CD4-positive, alpha-beta T cell treated with Interleukin-15 for 1 hour (primary cell): ENCODE results near the gene ROBO1.

Experiments
- DNase-seq: peaks from one replicate; pipeline ENCODE4 v3.0.0-alpha.2; 2020

Gene ROBO1

DNA sequence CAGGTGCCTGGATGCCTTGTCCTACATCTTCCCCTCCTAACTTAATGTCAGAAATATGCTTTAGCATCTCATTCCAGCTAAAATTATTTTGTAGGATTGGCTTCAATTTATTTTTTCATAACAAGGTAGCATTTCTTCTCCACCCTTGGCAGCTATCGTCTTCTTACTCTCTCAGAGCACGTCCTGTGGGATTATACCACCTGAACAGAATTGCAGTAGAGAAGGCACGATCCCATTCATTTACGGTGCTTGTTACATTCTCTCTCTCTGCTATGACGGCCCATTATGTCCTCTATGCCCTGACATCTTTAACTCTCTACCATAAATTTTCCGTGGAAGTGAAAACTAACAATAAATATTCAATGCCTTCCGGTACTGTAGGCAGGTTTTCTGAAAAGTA lies 103.3 kb downstream of the ROBO1 start:
- DNase-seq = no peak

DNA sequence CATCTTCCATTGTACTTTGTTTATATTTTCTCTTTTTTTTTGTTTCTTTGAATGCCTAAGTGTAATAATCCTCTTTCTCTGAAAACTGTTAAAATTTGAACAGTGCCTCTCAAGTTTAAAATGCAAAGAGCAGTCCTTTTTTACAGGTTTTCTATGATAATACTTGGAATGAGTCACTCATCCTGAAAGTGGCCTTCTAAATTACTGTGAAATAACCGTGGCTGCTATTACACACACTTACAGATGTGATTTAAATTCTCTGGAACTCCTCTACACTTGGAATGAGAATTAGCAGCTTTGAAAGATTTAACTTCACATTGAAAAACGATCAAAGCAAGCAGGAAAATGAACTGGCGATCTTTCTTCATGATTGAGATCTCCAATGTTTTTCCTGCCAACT lies 105.9 kb downstream of the ROBO1 start:
- no peak for DNase-seq

DNA sequence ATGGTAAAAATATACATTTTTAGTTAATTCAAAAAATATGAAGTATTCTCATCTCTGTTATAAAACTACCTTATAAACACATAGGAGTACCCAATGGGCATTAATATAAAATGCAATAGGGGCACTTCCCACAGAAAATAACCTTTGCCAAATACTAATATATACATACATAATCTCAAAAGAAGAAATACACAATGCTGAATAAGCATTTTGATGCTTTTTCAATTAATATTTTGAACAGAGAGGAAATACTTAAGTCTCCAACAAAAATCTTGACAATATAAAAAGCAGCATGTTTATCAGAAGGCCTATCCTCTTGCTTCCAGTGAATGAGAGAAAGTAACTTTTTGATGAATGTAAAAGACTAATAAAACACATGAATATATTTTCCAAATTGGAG lies 110.7 kb downstream of the ROBO1 start:
- no peak for DNase-seq

DNA sequence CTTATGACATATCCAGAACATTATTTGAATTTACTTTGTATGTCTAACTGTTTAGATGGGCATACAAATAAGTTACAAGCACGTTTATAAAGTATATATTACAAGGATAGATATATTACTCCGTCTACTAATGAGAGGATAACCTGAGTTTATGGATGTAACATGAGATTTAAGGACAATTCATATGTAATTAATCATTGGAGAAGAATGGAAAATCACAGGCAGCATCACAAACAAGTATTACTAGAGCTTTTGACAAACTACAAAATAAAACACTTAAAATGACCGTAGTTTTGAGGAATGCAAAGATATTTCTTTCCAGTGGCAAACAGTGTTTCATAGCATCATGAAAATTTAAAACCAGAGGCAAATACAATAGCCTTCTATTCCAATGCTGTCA lies 113.8 kb downstream of the ROBO1 start:
- DNase-seq = no peak

DNA sequence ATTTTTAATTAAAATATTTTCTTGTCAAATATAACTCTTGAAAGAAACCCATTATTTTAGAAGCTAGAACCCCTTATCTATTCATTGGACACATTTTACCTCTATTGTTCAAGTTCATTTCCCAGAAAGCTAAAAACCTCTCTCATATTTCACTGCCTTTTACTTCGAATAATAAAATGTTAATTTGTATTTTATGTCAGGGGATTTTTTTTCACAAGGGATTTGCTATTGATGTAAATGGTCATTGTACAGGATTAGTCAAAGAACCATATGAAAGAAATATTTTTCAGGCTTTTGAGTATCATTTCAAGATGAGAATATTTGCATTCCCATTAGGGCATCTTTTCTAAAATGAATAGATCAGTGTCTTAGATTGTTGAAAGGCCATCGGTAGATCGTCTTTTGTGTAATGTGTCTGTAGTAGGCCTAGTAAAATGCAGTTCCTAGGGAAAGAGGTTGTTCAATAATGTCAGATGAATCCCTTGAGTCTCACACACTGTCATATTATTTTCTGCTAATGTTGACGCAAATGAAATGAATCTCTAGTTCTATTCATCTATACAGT lies 114.5 kb downstream of the ROBO1 start:
- no peak for DNase-seq

DNA sequence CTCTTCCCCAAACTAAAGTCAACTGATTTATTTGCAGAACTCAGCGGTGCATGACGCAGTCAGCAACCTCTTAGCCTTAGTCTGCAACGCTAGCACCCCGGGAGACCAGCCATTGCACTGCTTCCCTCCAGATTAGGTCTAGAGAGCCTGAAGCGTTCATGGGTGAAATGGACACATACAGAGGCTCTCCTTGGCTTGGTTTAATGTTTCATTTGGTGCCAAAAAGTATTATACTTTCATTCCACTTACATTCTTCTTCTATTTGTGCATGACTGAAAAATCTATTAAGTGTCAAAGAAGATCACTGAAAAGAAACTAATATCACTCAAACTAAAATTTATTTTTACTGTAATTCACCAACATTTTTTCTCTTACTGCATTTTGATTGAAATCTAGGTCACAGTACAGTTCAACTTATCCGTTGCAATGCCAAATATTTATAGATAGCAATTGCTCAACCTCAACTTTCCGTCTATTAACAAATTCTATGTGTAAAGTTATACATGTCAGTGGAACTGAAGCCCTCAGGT lies 116.2 kb downstream of the ROBO1 start:
- no peak for DNase-seq

DNA sequence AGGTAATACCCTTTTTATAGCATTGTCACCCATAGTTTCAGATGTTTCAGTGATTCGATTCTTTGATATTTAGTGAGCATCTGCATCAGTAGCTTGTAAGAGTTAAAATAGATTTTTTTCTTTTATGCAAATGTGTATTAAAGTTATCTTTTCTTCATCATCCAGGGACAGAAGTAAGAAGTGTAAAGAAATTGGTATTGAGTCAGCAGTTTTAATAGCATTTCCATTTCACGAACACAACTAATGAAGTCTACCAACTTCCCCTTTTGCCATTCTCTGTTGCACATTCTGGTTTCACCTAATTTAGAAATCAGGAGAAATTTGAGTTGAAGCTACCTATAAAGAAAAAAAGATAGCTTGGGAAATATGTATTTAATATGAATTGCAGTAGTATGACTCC lies 127.9 kb downstream of the ROBO1 start:
- DNase-seq = no peak

DNA sequence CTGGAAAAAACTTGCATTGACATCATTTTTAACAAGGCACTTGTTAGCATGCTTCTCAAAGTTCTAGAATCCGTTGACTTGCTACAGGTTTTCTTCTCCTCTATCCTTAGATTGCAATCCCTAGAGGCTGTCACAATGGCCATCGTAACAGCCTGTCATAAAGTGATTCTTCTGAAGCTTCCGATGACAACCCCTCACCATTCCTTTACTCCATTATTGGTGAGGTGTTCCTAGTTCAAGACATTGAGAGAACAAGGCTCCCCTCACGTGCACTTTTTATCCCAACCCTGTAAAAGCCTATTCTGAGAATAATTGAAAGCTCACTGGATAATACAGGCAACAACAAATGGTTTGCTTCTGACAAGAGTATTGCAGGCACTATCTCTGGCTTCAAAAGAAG lies 131.4 kb downstream of the ROBO1 start:
- DNase-seq = no peak

DNA sequence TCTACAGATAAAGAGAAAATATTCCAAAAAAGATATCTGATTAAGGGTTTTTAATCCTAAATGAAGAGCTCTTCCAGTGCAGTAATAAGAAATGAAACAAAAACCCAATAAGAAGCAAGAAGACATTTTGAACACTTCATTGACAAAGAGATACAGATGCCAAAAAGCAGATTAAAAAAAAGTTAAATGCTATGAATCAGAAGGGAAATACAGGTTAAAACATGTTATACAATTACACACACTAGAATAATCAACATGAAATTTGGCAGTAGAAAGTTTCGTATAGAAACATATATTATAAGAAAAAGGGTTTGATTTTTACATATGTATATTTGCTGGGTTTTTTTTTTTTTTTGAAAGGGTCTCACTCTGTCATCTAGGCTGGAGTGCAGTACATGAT lies 135.0 kb downstream of the ROBO1 start:
- no peak for DNase-seq

DNA sequence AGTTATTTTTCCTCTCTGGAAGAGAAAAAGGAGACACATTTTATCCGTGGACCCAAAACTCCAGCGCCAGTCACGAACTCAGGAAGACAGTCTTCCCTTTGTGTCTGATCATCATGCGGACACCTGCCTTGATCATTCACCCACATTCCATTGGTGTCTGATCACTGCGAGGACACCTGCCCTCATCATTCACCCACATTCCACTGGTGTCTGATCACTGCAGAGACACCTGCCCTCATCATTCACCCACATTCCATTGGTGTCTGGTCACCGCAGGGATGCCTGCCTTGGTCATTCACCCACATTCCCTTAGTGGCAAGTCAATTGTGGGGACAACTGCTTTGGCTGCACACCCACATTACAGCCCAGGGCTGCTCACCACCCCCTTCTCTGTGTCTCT lies 148.9 kb downstream of the ROBO1 start:
- DNase-seq = no peak

DNA sequence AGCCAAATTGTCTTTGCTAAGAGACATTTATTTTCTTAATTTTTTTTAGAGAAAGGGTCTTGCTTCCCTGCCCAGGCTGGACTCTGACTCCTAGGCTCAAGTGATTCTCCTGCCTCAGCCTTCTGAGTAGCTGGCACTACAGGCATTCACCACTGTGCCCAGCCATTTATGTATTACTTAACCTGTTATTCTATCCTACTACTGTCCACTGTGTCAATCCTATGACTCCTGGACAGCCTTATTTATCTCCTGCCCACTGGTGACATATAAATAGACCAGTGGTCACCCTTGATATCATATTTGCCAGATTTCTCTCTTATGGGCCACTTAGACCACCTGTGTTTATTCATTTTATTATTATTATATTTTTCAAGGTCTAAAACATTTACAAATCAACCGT lies 161.4 kb downstream of the ROBO1 start:
- no peak for DNase-seq

DNA sequence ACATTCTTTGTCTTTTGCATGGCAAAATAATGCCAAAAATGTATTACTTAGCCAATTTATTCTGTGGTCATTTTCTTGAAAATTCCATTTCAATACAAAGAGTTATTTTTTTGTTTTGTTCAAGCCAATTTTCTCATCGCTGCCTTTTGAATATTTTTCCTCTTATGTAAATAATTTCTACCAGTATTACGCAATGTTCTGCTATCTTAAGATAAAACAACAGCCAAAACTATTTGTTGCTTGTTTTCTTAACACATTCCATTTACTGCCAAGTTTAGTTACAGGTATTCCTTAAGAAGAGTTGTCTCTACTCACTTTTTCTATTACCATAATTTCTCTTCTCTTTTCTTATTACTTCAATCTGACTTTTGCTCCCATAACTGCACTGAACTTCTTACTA lies 163.1 kb downstream of the ROBO1 start:
- DNase-seq = no peak

DNA sequence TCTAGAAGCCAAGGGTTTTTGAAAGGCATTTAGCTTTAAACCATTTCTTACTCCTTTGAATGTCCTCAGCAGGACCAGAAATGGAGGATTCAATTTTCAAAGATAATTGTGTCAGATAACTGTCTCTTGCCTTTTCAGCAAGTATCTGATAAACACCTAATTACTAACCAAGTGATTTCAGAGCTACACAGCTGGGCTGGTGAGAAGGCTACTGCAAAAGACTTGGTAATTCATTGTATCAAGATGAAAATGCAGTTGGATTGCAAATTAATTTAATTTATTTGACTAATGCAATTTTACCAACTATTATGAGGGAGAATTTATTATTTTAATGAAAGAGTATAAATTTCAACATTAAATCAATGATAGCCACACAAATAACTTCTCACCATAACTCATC lies 165.4 kb downstream of the ROBO1 start:
- no peak for DNase-seq

DNA sequence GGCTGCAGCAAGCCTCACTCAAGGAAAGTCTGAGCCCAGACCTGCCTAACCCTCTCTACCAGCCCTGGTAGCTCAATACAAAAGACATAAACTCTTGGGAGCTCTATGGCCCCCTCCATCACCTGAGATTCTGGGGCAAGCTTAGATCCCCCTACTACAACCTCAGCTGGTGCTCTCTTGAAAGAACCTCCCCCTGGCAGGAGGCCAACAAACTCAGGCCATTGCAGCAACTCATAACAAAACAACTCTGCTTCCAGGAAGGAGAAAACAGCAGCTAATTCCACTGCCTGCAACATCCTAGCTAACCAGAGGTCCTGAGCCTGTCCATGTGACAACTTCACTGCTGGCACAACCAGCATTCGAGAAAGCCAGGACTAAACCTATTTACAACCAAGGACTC lies 169.2 kb downstream of the ROBO1 start:
- DNase-seq = no peak

DNA sequence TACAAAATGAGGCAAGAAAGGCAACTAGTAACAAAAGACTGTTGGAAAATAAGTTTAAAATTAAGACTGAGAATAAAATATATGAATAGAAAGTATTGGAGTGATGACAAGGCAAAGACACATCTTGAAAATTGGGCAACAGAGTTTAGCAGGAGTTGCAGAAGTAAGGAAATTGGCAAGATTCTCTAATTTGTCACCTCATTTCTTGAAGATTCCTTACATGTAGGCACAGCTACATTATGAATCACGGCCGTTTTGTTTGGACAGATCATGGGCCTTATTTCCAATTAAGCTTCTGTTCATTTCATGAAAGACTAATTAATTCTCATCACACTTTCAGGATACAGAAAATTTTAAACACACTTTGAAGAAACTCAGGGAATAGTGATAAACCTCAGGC lies 170.1 kb downstream of the ROBO1 start:
- DNase-seq = no peak

DNA sequence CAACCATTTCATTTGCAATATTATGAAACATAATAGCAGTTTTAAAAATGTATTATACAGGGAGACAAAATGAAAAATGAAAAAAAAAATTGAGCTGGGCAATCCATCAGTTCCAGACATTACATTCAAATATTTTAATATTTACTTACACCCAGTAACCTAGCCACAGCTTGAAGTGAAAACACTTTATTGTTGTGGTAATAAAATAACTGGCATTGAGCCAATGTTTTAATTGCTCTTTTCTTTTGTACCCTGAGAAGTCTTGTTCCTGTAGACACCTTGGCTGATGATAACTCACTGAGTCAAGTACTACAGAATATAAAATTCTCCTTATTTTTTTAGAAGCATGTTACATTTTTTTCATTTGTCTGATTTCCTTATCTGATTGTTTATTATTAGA lies 180.6 kb downstream of the ROBO1 start:
- no peak for DNase-seq

DNA sequence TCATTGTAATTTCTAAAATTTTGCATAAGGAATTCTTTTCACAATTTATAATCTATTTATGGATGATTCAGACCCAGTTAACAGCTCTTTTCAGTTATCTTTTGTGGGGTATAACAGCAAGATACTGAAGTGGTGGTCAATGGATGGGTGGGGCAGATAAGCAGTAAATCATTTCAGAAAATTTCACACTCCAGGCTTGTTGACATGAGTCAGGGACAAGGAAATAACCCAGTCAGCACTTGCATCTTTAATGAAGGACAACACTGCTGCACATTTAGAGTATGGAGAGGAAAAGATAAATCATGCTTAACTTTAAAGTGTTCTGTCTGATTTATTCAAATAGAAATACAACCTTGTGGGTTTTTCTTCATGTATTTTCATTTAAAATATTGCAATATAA lies 181.6 kb downstream of the ROBO1 start:
- DNase-seq = no peak

DNA sequence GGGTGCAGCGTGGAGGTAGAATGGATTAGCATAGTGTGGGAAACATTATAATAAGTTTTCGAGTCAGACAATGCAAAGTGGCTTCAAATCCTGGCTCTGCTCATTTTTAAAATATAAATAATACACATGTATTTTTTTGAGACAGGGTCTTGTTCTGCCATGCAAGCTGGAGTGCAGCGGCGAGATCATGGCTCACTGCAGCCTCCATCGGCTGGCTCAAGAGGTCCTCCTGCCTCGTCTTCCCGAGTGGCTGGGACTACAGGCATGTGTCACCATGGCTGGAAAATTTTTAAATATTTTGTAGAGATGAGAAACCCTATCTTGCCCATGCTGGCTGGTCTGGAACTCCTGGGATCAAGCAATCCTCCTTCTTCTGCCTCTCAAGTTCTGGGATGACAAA lies 194.9 kb downstream of the ROBO1 start:
- no peak for DNase-seq

DNA sequence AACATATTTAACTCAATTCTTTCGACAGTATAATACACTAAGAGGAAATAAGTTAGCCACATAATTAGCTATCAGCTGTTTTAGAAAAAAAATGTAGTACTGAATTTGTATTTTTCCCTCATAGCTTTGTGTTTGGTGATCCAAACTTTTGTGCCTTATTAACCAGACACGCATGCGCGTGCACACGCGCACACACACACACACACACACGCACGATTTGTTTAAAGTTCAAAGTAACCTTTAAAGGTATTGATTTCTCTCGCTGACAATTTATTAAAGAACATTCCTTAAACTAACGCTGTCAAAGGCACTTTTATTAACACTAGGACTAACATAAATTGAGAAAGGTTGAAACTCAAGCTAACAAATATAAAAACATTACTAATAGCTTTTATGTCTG lies 198.9 kb downstream of the ROBO1 start:
- DNase-seq = no peak

DNA sequence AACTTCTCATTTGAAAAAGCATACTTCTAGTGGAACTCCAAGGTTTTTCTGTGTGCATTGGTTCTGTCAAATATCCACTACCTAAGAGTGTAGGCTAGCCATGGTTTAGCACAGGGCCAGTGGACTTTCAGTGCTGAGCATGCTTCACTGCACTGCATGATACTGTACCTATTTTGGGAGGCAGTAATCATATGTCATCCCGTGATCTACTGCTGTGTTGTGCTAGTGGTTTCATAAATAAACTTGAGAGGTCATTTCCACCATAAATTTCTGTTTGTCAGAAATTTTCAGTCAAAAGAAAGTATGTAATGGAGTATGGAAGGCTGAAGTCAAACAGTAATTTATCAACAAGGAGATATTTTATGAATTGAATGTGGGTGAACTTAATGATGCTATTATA lies 203.6 kb downstream of the ROBO1 start:
- DNase-seq = no peak

DNA sequence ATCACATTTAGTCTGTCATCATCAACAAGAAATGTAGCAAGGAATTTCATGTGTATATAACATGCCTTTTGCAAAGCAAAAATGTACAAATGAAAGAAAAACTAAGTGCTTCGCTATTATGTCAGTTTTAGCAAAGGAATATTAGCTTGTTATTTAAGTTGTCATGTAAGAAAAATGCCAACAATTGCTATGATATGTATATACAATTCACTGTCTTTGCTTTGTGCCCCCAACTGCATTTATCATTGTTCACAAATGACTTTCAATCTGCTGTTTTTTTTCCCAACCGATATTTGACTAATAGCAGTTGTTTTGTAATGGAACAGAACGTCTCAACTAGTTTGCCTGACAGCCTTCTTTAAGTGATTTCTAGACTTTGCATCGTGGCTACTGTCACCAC lies 207.1 kb downstream of the ROBO1 start:
- no peak for DNase-seq

DNA sequence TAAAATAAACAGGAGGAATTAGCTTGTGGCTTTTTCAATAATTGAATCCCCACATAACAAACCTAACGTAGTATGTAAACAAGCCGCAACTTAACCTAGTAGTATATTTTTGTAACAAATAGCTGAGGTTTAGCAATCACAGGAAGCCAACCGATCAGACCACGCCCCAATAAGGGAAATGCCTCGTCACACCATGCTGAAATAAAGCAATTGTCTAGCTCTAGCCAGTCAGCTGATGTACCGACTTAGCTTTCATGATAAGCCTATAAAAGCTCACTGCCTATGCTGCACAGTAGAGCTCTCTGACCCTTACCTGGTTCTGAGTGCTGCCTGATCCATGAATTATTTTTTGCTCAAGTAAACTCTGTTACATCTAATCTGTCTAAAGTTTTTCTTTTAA lies 208.9 kb downstream of the ROBO1 start:
- no peak for DNase-seq

DNA sequence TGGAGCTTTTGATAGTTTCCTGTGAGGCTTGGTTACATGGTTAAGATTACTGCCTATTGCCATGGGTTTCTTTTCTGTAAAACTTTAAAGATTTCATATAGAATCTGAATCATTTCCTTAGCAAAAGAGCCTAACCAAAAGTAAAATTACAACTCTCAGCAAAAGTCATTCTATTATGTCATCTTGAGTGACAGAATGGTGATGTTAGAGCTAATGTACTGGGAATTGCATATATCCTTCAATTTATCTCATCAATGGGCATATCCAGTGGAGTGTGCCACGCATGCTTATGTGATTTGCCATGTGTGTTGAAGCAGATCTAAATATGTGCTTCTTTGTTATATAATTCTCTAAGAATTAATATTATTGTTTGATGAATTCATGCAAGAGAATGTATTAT lies 212.1 kb downstream of the ROBO1 start:
- DNase-seq = no peak

DNA sequence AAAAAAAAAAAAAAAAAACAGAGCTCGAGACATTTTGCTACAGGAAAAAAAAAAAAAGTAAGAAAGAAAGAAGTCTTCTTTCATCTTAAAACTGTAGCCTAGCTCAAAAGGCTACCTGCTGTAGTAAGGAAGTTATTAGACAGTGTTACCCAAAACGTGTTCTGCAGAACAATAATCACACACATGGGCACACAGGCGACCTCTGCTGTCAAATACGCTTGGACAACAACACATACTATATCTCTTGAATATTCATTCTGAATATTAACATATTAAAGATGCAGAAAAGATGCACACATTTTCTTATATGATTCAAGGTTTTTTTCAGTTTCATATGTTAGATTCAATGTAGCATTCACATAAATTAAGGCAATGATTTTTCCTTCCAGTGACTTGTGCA lies 215.8 kb downstream of the ROBO1 start:
- no peak for DNase-seq

DNA sequence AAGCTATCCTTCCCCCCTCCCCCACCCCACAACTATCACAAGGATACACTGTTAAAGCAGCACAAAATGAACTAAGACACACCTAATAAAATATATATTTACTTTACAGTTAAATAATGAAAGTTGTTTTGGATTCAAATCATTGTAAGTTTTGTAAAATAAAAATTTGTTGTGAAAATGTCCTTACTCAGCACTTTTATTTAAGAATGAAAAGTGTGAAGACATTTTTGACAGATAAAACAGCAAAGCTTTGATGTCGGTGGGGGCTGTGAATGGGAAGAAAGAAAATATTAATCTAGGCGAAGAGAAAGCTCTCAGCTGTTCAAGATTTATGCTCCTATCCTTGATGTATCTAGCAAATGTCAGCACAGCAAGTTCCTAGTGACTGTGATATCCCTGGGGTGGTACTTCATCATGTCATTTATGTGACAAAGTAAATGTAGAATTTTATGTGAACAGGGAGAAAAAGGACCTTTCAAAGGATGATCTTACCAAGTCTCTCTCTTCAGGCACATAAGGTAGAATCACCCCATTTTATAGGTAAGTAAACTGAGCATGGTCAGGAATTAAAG lies 216.4 kb downstream of the ROBO1 start:
- no peak for DNase-seq
